ENCODE data around the gene SPAG16. TPM values are rescaled to one million over a fixed set of nuclear protein-coding genes. Genes with fewer than 3 reads are reported as not detected.

SPAG16 gene
- total RNA-seq, 1 donor from 2014 or later: 18.1 TPM

DNA sequence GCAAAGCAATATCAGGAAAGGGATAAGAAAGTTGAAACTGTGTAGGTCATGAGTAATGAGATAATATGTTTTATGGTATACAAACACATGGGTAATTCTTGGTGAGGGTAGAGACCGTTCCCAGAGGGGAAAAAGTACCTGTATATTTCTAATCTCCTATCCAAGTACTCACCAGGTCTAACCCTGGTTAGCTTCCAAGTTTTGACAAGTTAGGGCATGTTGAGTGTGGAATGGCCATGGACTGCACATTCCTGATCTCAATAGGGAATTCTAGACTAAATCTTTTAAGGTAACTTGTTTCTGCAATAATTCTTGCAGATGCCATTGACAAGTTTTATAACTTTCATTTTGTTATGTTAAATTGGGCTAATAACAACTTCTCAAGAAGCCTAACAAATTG, 216.6 kb downstream of the SPAG16 start:
- Mint-ChIP-seq H3K27me3 (ENCODE audit: unreplicated experiment) (no peaks in the 10 kb centered on the region), H3K4me3 (ENCODE audit: unreplicated experiment) (no peak overlapping the region), H3K36me3 (ENCODE audit: unreplicated experiment) (no peaks in the 10 kb centered on the region), H3K4me1 (ENCODE audit: low read depth, unreplicated experiment) (no peaks in the 10 kb centered on the region), H3K9me3 (ENCODE audit: unreplicated experiment) (no peaks in the 10 kb centered on the region), H3K27ac (ENCODE audit: unreplicated experiment) (no peak overlapping the region)
- TF ChIP-seq CTCF (IDR thresholded peaks at IDR 0.05; ENCODE audit: partially characterized antibody, unreplicated experiment): no peak
- no peak for DNase-seq

DNA sequence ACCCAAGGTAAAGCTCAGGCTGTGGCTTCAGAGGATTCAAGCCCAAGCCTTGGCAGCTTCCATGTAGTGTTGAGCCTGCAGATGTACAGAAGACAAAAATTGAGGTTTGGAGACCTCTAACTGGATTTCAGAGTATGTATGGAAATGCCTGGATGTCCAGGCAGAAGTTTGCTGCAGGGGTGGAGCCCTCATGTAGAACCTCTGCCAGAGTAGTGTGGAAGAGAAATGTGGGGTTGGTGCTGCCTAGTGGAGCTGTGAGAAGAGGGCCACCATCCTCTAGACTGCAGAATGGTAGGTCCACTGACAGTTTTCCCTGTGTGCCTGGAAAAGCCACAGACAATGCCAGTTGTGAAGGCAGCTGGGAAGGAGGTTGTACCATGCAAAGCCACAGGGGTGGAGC, 239.9 kb downstream of the SPAG16 start:
- TF ChIP-seq CTCF (IDR thresholded peaks at IDR 0.05; ENCODE audit: partially characterized antibody, unreplicated experiment): no peak
- peaks cover 7% of the 10 kb centered on the region for H3K4me1 Mint-ChIP-seq (ENCODE audit: low read depth, unreplicated experiment)
- no peak for DNase-seq
- H3K27me3 Mint-ChIP-seq (ENCODE audit: unreplicated experiment): peaks cover 2% of the 10 kb centered on the region
- no peak overlapping the region for H3K4me3 Mint-ChIP-seq (ENCODE audit: unreplicated experiment)
- H3K36me3 Mint-ChIP-seq (ENCODE audit: unreplicated experiment): peaks cover 31% of the 10 kb centered on the region
- peaks cover 16% of the 10 kb centered on the region for H3K9me3 Mint-ChIP-seq (ENCODE audit: unreplicated experiment)
- H3K27ac Mint-ChIP-seq (ENCODE audit: unreplicated experiment): no peak overlapping the region

DNA sequence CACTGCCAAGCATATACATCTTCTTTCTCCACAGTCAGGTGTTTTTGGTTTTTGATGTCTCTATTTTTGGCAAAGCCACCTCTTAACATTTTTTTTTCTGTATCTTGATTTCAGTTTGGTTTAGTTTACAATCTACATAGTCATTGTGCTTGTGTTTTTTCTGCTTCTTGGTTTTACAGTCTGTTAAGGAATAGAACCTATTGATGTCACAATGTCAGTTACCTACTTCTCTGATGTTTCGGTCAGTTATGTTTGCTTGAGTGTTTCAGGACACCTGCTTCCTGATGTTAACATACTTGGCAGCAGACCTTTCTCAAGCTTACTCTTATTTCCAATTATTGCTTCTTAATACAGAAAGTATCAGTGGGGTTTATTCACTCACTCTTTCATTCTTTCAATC, 253.3 kb downstream of the SPAG16 start:
- no peaks in the 10 kb centered on the region for H3K4me1 Mint-ChIP-seq (ENCODE audit: low read depth, unreplicated experiment)
- no peaks in the 10 kb centered on the region for H3K27me3 Mint-ChIP-seq (ENCODE audit: unreplicated experiment)
- no peak for TF ChIP-seq CTCF (IDR thresholded peaks at IDR 0.05; ENCODE audit: partially characterized antibody, unreplicated experiment)
- DNase-seq: no peak
- H3K4me3 Mint-ChIP-seq (ENCODE audit: unreplicated experiment): no peak overlapping the region
- no peaks in the 10 kb centered on the region for H3K36me3 Mint-ChIP-seq (ENCODE audit: unreplicated experiment)
- no peaks in the 10 kb centered on the region for H3K9me3 Mint-ChIP-seq (ENCODE audit: unreplicated experiment)
- H3K27ac Mint-ChIP-seq (ENCODE audit: unreplicated experiment): no peak overlapping the region

- no peaks in the 10 kb centered on the region for H3K9me3 Mint-ChIP-seq (ENCODE audit: unreplicated experiment)
- no peak overlapping the region for H3K4me3 Mint-ChIP-seq (ENCODE audit: unreplicated experiment)
- no peak for TF ChIP-seq CTCF (IDR thresholded peaks at IDR 0.05; ENCODE audit: partially characterized antibody, unreplicated experiment)
- H3K36me3 Mint-ChIP-seq (ENCODE audit: unreplicated experiment): no peaks in the 10 kb centered on the region
- H3K4me1 Mint-ChIP-seq (ENCODE audit: low read depth, unreplicated experiment): no peaks in the 10 kb centered on the region
- no peak overlapping the region for H3K27ac Mint-ChIP-seq (ENCODE audit: unreplicated experiment)
- DNase-seq: no peak
- no peaks in the 10 kb centered on the region for H3K27me3 Mint-ChIP-seq (ENCODE audit: unreplicated experiment)
Measured at GRCh38 chr2:213544940-213545339, 260.7 kb downstream of the SPAG16 start.

GRCh38 chr2:213545481-213545880, 261.2 kb downstream of the SPAG16 start:
- H3K4me3 Mint-ChIP-seq (ENCODE audit: unreplicated experiment): no peak overlapping the region
- H3K27ac Mint-ChIP-seq (ENCODE audit: unreplicated experiment): no peak overlapping the region

More at GRCh38 chr2:213545481-213545880, 261.2 kb downstream of the SPAG16 start:
- TF ChIP-seq CTCF (IDR thresholded peaks at IDR 0.05; ENCODE audit: partially characterized antibody, unreplicated experiment): no peak
- Mint-ChIP-seq H3K36me3 (ENCODE audit: unreplicated experiment) (no peaks in the 10 kb centered on the region), H3K4me1 (ENCODE audit: low read depth, unreplicated experiment) (no peaks in the 10 kb centered on the region), H3K27me3 (ENCODE audit: unreplicated experiment) (no peaks in the 10 kb centered on the region), H3K9me3 (ENCODE audit: unreplicated experiment) (no peaks in the 10 kb centered on the region)
- DNase-seq: no peak
